ENCODE data around the gene BZW1.

Gene BZW1

DNA sequence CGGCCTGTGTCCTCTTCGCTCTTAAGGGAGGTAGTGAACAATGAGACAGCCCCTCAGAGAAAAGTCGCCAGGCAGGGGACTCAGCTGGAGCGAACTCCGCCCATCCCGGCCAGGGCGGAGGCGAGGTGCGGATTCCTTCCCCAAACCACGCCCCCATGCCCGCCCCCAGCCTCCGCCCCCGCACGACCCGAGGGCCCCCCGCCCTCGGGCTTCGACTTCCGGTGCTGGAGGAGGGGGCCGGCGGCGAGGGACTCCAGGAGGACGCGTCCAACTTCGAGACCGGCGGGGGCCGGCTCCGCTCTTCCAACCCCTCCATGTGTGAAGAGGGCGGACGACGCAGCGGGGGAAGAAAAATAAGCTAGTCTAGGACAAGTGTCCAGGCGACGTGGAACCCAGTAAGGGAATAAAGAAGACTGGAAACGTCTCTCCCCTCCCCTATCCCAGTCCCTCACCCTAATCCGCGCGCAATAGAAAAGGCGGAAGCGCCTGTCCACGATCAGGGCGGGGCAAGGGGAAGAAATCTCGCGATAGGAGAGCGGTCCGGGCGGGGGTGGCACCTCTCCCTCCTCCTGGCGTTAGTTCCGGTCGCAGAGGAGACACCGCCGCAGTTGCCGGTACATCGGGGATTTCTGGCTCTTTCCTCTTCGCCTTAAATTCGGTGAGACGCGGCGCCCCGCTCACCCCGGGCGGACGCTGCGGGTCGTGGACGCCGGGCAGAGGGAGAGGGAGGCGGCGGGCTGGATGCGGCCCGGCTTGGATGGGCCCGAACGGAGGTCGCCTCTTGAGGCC is at the start of gene BZW1:
Gene BZW1, plus strand, starts transcription at position 578 of the 789 bp plus-strand sequence. CDS start 1,308 bp downstream, outside the sequence.
- DNase-seq (ENCODE audit: low read depth): peak; percentile 86
- peak within 1 kb of the TSS; percentile 82 for H3K4me3 ChIP-seq (ENCODE audit: control insufficient read depth, low read depth, low read length)
- TF ChIP-seq, protein P1, sequence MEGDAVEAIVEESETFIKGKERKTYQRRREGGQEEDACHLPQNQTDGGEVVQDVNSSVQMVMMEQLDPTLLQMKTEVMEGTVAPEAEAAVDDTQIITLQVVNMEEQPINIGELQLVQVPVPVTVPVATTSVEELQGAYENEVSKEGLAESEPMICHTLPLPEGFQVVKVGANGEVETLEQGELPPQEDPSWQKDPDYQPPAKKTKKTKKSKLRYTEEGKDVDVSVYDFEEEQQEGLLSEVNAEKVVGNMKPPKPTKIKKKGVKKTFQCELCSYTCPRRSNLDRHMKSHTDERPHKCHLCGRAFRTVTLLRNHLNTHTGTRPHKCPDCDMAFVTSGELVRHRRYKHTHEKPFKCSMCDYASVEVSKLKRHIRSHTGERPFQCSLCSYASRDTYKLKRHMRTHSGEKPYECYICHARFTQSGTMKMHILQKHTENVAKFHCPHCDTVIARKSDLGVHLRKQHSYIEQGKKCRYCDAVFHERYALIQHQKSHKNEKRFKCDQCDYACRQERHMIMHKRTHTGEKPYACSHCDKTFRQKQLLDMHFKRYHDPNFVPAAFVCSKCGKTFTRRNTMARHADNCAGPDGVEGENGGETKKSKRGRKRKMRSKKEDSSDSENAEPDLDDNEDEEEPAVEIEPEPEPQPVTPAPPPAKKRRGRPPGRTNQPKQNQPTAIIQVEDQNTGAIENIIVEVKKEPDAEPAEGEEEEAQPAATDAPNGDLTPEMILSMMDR (IDR thresholded peaks at IDR 0.05; ENCODE audit: control insufficient read depth, insufficient read depth, low read depth, low read length, missing control alignments): no peak

DNA sequence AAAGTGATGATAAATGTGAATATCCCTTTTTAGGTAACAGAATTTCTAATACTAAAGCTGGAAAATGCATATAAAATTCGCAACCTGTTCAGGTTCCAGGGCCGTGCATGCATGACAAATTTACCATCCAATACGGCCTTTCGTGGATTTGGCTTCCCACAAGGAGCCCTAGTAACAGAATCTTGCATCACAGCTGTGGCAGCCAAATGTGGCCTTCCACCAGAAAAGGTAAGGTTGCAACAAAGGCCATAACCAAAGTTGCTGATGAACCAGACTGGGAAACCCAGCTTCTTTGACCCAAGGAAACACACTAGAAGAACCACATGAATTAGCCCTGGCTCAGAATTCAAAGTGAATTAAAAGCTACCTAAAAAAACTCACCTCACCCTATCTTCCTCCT is 49.6 kb upstream of the BZW1 start:
- no peak for DNase-seq (ENCODE audit: low read depth)
- TF ChIP-seq, protein P1 (IDR thresholded peaks at IDR 0.05; ENCODE audit: control insufficient read depth, insufficient read depth, low read depth, low read length, missing control alignments): no peak
- H3K4me3 ChIP-seq (ENCODE audit: control insufficient read depth, low read depth, low read length): no peak overlapping the region

DNA sequence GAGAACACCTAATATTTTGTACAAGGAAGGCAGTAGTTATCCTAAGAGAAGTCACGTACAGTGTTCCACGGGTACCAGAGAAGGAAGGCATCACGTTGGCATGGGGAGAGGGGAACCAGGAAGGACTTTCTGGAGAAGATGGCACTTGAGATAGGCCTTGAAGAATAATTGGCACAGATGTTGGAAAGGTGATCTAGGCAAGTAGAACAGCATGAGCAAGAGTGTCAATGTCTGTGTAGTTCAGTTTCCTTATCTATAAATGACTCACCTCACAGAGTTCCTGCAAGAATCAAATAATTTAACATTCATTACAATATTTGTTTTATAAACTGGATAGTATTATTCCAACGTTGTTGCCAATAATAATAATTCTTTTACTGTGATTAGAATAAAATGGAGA is 48.3 kb upstream of the BZW1 start:
- no peak overlapping the region for H3K4me3 ChIP-seq (ENCODE audit: control insufficient read depth, low read depth, low read length)
- DNase-seq (ENCODE audit: low read depth): no peak
- TF ChIP-seq, protein P1 (IDR thresholded peaks at IDR 0.05; ENCODE audit: control insufficient read depth, insufficient read depth, low read depth, low read length, missing control alignments): no peak

DNA sequence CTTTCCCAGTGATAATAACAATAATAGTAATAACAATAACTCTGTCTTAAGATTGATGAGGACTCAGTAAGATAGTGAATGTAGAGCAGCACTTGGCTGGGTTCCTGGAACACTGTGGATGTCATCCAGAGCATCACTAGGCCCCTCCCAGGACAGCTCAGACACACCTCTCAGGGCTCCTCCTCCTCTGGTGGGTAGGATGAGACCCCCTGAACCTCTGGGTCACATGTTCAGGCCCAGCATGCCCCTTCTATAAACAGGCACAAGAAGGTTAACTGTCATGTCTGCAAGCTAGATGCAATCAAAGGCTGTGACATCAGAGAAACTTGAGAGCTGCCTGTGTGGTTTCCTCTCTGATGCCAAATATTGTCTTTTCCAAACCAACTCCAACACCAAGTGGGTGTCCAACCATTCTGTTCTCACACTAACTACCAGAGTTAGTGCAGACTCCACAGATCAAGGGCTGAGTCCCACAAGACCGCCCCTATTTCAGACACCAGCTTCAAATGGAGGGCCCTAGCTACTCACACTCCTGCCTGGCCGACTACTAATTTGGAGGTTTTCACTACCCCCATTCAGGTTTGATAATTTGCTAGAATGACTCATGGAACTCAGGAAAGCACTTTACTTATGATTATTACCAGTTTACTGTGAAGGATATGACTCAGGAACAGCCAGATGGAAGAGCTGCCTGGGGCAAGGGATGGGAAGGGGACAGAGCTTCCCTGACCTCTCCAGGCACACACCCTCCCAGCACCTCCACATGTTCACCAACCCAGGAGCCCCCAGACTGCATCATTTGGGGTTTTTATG is 46.4 kb upstream of the BZW1 start:
- TF ChIP-seq, protein P1 (IDR thresholded peaks at IDR 0.05; ENCODE audit: control insufficient read depth, insufficient read depth, low read depth, low read length, missing control alignments): no peak
- peak; percentile 76 for DNase-seq (ENCODE audit: low read depth)

DNA sequence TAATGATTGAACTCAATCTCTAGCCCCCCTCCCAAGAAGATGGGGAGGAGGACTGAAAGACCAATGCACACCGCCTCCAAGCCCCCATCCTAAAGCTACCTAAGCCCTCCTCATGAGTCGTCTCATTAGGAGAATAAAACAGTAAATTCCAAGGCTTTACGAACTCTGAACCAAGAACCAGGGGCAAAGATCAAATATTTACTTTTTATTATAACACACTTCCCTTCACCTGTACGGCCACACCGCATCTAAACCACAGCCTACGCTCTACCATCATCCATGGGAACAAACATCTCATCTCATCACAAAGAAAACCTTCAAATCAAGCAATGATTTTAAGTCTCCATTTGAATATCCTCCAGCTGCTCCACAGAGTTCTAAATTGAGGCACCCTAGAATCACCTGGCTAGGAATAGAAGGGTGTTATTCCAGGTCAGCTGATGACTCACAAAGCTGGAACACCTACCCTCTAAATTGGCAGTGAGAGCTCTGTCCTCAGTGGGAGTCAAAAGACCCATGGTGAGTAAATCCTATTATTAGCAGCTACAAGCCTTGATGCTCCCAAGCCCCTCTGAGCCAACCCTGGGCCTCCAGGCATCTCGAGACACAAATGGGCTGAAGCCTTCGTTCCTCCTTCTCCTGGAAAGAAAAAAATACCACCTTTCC is 45.6 kb upstream of the BZW1 start:
- H3K4me3 ChIP-seq (ENCODE audit: control insufficient read depth, low read depth, low read length): no peak overlapping the region
- DNase-seq (ENCODE audit: low read depth): no peak
- TF ChIP-seq, protein P1 (IDR thresholded peaks at IDR 0.05; ENCODE audit: control insufficient read depth, insufficient read depth, low read depth, low read length, missing control alignments): no peak

More for the DNA sequence above, 46.4 kb upstream of the BZW1 start:
- no peak overlapping the region for H3K4me3 ChIP-seq (ENCODE audit: control insufficient read depth, low read depth, low read length)

DNA sequence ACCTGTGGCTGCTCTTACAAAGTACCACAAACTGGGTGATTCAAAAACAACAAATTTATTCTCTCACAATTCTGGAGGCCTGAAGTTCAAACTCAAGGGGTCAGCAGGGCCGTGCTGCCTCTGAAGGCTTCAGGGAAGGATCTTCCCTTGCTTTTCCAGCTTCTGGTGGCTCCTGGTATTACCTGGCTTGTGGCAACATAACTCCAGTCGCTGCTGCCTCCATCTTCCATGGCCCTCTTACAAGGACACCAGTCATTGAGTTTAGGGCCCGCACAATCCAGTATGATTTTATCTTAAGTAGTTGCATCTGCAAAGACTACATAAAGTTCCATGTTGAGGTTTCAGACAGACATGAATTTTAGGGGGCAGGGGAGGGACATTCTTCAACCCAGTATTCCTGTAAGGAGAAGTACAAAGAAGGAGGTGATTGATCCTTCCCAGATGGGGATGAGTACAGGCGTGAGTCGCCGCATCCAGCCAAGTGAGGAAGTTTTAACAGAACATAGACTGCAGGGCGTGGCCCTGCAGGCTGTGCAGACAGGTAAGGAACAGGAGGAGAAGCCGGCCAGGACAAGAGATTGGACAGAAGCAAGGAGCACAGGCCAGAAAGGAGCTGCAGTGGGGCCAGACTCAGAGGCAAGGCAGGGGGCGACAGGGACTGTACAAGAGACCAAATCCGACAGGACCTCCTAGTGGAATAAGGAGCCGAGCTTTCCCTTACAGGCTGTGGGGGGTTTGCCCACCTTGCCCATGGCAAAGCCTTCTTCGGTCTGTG is 44.4 kb upstream of the BZW1 start:
- TF ChIP-seq, protein P1 (IDR thresholded peaks at IDR 0.05; ENCODE audit: control insufficient read depth, insufficient read depth, low read depth, low read length, missing control alignments): no peak
- DNase-seq (ENCODE audit: low read depth): no peak
- H3K4me3 ChIP-seq (ENCODE audit: control insufficient read depth, low read depth, low read length): no peak overlapping the region

Data from AG09309 (cell line).